HEK293 (cell line): ENCODE measurements around the gene BDP1.
A peak's percentile ranks its signal among the peaks of the same experiment; 100 is the strongest.
"Not testable (repeated sequence)": the region's sequence is repeated elsewhere in the genome, so short reads cannot be mapped to it uniquely, and the experiment has no call there.

Experiments used
- CTCF ChIA-PET: fragments of 350-600 bp; formaldehyde crosslinking; extraction: SDS; loops from one replicate; lab custom pipeline; 2021; ENCODE audit warnings: antibody characterized with exemption; lab: Yijun Ruan, JAX
- POLR2A ChIA-PET: fragments of 300-600 bp; formaldehyde crosslinking; extraction: SDS; loops from one replicate; lab custom pipeline; 2020; ENCODE audit warnings: antibody characterized with exemption, inconsistent platforms; lab: Yijun Ruan, JAX
- H3K27ac ChIP-seq: fragments of 200-500 bp; sonication (Bioruptor generic); 2 replicates; pipeline ENCODE4 v1.5.1; 2014; ENCODE audit warnings: low read depth, low read length, control low read depth, inconsistent platforms; ENCODE audit errors: extremely low read depth
- H3K36me3 ChIP-seq, 2 experiments: fragments of 200-500 bp in 1 of 2; sonication (Bioruptor generic) in 1 of 2; 1 replicate in 1 of 2; 2 replicates in 1 of 2; pipeline ENCODE4 v1.5.1; 2014 to 2017; ENCODE audit warnings: inconsistent platforms in 2 of 2, low read length in 2 of 2; ENCODE audit not compliant: control insufficient read depth in 2 of 2, insufficient read depth in 1 of 2
- H3K4me1 ChIP-seq: fragments of 200-500 bp; sonication (Bioruptor generic); 2 replicates; pipeline ENCODE4 v1.5.1; 2014; ENCODE audit warnings: mild to moderate bottlenecking, low read length, inconsistent platforms; ENCODE audit not compliant: control insufficient read depth, insufficient read depth
- H3K4me3 ChIP-seq: 2 replicates; pipeline ENCODE4 v1.5.1; 2011; ENCODE audit warnings: low read depth, mild to moderate bottlenecking, control low read depth, low read length, moderate library complexity
- H3K9me3 ChIP-seq: fragments of 200-500 bp; sonication (Bioruptor generic); 2 replicates; pipeline ENCODE4 v1.5.1; 2014; ENCODE audit warnings: low read depth, low read length, inconsistent platforms; ENCODE audit not compliant: control insufficient read depth, insufficient read depth
- PRDM1 ChIP-seq: fragments of 450-650 bp; formaldehyde crosslinking; IDR thresholded peaks from 2 replicates; pipeline ENCODE4; 2016; ENCODE audit warnings: missing biosample characterization, missing genetic modification characterization
- ZBTB17 ChIP-seq: fragments of 450-650 bp; formaldehyde crosslinking; IDR thresholded peaks from 2 replicates; pipeline ENCODE4 v1.5.1; 2016; ENCODE audit warnings: missing biosample characterization, missing genetic modification characterization
- ZBTB26 ChIP-seq: fragments of 450-650 bp; formaldehyde crosslinking; optimal IDR thresholded peaks from 2 replicates; pipeline ENCODE3; 2016; ENCODE audit warnings: missing biosample characterization, mild to moderate bottlenecking, missing genetic modification characterization

Gene BDP1

GRCh38 chr5:71426686-71427474, 28.6 kb upstream of the BDP1 start:
- CTCF ChIA-PET, H3K9me3 ChIP-seq, H3K27ac ChIP-seq, H3K4me1 ChIP-seq, POLR2A ChIA-PET, H3K4me3 ChIP-seq, H3K36me3 ChIP-seq: not testable (repeated sequence)

GRCh38 chr5:71432410-71432809, 23.0 kb upstream of the BDP1 start:
- H3K36me3 ChIP-seq, POLR2A ChIA-PET, H3K9me3 ChIP-seq, H3K4me3 ChIP-seq, CTCF ChIA-PET, H3K4me1 ChIP-seq, H3K27ac ChIP-seq: not testable (repeated sequence)

- H3K9me3 ChIP-seq, H3K27ac ChIP-seq, H3K36me3 ChIP-seq, H3K4me1 ChIP-seq, CTCF ChIA-PET, POLR2A ChIA-PET, H3K4me3 ChIP-seq: not testable (repeated sequence)
- peak; percentile 39; the same call in 1 of the 2 replicates for TF ChIP-seq PRDM1
Measured at GRCh38 chr5:71434825-71435224, 20.6 kb upstream of the BDP1 start.

- CTCF ChIA-PET, H3K27ac ChIP-seq, POLR2A ChIA-PET, H3K36me3 ChIP-seq, H3K4me3 ChIP-seq, H3K4me1 ChIP-seq, H3K9me3 ChIP-seq: not testable (repeated sequence)
Measured at GRCh38 chr5:71441564-71441963, 13.9 kb upstream of the BDP1 start.

- H3K36me3 ChIP-seq, H3K4me1 ChIP-seq, H3K27ac ChIP-seq, H3K4me3 ChIP-seq, H3K9me3 ChIP-seq, POLR2A ChIA-PET: not testable (repeated sequence)
- CTCF ChIA-PET: interaction anchor here (0.6 kb wide), 1 partner anchor 314 kb away, joined by 3 read pairs; no protein-coding TSS in a partner anchor
Measured at GRCh38 chr5:71443891-71444290, 11.6 kb upstream of the BDP1 start.

GRCh38 chr5:71445015-71445414, 10.4 kb upstream of the BDP1 start:
- POLR2A ChIA-PET, H3K36me3 ChIP-seq, H3K27ac ChIP-seq, H3K4me3 ChIP-seq, H3K9me3 ChIP-seq, H3K4me1 ChIP-seq, CTCF ChIA-PET: not testable (repeated sequence)

- CTCF ChIA-PET: interaction anchor here (1.5 kb wide), 1 partner anchor 312 kb away, joined by 4 read pairs; no protein-coding TSS in a partner anchor
- TF ChIP-seq ZBTB26 (tag by site-specific recombination): peak; percentile 14
- peak; percentile 65 for TF ChIP-seq ZBTB17 (tag by site-specific recombination)
- TF ChIP-seq, all 188 proteins: peak for 2; not testable (repeated sequence) for 186
- peak overlapping the region; percentile 14 for H3K4me3 ChIP-seq
- H3K4me1 ChIP-seq, H3K9me3 ChIP-seq, POLR2A ChIA-PET, H3K27ac ChIP-seq, H3K36me3 ChIP-seq: not testable (repeated sequence)
Measured at GRCh38 chr5:71445523-71446152, 9.8 kb upstream of the BDP1 start.
